SH-SY5Y (cell line): ENCODE measurements around the gene CAPN11.

Experiments used
- GATA2 ChIP-seq: IDR thresholded peaks from 2 replicates; pipeline ENCODE4 v1.6.1; 2011; ENCODE audit warnings: mild to moderate bottlenecking, low read depth, low read length
- GATA3 ChIP-seq: IDR thresholded peaks from 2 replicates; pipeline ENCODE4 v1.6.1; 2011; ENCODE audit warnings: low read depth, mild to moderate bottlenecking, low read length, moderate library complexity

DNA sequence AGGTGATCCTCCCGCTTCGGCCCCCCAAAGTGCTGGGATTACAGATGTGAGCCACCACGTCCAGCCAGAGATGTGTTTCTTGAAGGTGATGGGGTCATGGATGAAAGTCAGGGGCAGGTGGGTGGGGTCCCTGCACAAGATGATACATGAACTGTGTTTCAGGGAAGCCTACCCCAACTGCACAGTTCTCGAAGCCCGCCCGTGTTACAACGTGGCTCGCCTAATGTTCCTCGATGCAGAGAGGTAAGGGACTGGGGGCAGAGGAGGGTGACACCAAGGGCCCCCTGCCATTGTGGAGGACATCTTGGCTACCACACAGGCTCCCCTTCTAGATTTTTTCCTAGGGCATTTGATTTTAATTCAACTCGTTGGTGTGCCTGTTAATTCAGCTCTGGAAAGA is 11.9 kb upstream of the CAPN11 start:
- TF ChIP-seq GATA2 (no peak), GATA3 (no peak)
